ENCODE measurements around the gene LMNTD2.
A peak's percentile ranks its signal among the peaks of the same experiment; 100 is the strongest.

Gene LMNTD2

GRCh38 chr11:578276-579035 is 17.9 kb upstream of the LMNTD2 start:
- H3K4me3 ChIP-seq (replicated peaks; ENCODE audit: low read depth, low read length) = peak overlapping the region; percentile 91

GRCh38 chr11:577611-577894 is 17.0 kb upstream of the LMNTD2 start:
- DNase-seq (ENCODE audit: extremely low read depth, low read depth) = no peak
- TF ChIP-seq, protein P1, sequence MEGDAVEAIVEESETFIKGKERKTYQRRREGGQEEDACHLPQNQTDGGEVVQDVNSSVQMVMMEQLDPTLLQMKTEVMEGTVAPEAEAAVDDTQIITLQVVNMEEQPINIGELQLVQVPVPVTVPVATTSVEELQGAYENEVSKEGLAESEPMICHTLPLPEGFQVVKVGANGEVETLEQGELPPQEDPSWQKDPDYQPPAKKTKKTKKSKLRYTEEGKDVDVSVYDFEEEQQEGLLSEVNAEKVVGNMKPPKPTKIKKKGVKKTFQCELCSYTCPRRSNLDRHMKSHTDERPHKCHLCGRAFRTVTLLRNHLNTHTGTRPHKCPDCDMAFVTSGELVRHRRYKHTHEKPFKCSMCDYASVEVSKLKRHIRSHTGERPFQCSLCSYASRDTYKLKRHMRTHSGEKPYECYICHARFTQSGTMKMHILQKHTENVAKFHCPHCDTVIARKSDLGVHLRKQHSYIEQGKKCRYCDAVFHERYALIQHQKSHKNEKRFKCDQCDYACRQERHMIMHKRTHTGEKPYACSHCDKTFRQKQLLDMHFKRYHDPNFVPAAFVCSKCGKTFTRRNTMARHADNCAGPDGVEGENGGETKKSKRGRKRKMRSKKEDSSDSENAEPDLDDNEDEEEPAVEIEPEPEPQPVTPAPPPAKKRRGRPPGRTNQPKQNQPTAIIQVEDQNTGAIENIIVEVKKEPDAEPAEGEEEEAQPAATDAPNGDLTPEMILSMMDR (IDR thresholded peaks at IDR 0.05; ENCODE audit: low read depth, low read length, missing control alignments) = no peak
- peak overlapping the region; percentile 91 for H3K4me3 ChIP-seq (replicated peaks; ENCODE audit: low read depth, low read length)

More at GRCh38 chr11:578276-579035, 17.9 kb upstream of the LMNTD2 start:
- TF ChIP-seq, protein P1 (IDR thresholded peaks at IDR 0.05; ENCODE audit: low read depth, low read length, missing control alignments) = no peak
- DNase-seq (ENCODE audit: extremely low read depth, low read depth) = no peak

DNA sequence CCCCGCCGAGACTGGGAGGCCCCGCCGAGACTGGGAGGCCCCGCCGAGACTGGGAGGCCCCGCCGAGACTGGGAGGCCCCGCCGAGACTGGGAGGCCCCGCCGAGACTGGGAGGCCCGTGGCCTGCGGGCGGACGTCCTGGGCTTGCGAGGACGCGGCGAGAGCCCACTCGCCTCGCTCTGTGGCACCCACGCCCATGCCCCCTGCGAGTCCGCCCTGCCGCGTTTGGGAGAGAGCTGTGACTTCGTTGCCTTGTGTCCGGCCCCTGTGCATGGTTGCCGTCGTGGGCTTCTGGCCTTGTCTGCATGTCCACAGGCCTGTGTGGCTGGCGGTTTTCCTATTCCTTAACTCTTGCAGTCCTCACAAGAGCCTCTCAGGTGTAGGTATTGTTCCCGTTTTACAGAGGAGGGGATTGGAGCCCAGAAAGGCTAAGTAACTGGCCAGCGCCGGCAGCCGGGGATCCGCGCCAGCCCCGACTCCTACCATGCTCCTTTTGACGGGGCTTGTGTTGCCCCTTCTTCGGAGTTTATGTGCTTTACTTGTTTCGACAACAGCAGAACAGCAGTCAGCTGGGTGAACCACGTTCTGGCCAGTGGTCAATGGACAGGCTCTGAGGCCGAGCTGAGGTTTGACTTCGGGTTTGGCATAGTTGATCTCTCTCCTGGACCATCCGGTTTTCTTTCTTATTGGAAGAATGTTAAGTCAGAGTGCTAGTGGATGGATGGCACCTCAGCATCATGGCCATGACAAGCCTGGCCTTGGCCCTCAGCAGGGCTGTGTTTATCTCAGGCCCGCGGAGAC is 16.5 kb upstream of the LMNTD2 start:
- peak overlapping the region; percentile 91 for H3K4me3 ChIP-seq (replicated peaks; ENCODE audit: low read depth, low read length)
- TF ChIP-seq, protein P1 (IDR thresholded peaks at IDR 0.05; ENCODE audit: low read depth, low read length, missing control alignments) = no peak

GRCh38 chr11:575996-576768 is 15.6 kb upstream of the LMNTD2 start, which contains the start of gene PHRF1:
PHRF1 (plus strand) TSS chr11:576470; CDS start chr11:581513, 5,043 bp downstream.
- DNase-seq (ENCODE audit: extremely low read depth, low read depth) = peak; percentile 77
- peak within 1 kb of the TSS; percentile 91 for H3K4me3 ChIP-seq (replicated peaks; ENCODE audit: low read depth, low read length)
- TF ChIP-seq, protein P1 (IDR thresholded peaks at IDR 0.05; ENCODE audit: low read depth, low read length, missing control alignments) = no peak

More for the DNA sequence above, 16.5 kb upstream of the LMNTD2 start:
- DNase-seq (ENCODE audit: extremely low read depth, low read depth) = no peak

GRCh38 chr11:575313-575995 is 14.9 kb upstream of the LMNTD2 start:
- TF ChIP-seq, protein P1 (IDR thresholded peaks at IDR 0.05; ENCODE audit: low read depth, low read length, missing control alignments) = no peak
- DNase-seq (ENCODE audit: extremely low read depth, low read depth) = no peak
- peak overlapping the region; percentile 56 for H3K4me3 ChIP-seq (replicated peaks; ENCODE audit: low read depth, low read length)

All from HFF-Myc (cell line).